Activated naive CD8-positive, alpha-beta T cell (primary cell): ENCODE results near the gene TRIO.

Source experiments
- H3K27ac Mint-ChIP-seq: one replicate; pipeline ENCODE4 v1.8.0; 2021; ENCODE audit warnings: mixed read lengths
- H3K27me3 Mint-ChIP-seq: one replicate; pipeline ENCODE4 v1.8.0; 2021; ENCODE audit warnings: mixed read lengths
- H3K36me3 Mint-ChIP-seq: one replicate; pipeline ENCODE4 v1.8.0; 2021; ENCODE audit warnings: mixed read lengths
- H3K4me1 Mint-ChIP-seq: one replicate; pipeline ENCODE4 v1.8.0; 2021; ENCODE audit warnings: low read depth, mixed read lengths
- H3K4me3 Mint-ChIP-seq: one replicate; pipeline ENCODE4 v1.8.0; 2021; ENCODE audit warnings: mild to moderate bottlenecking, mixed read lengths
- H3K9me3 Mint-ChIP-seq: one replicate; pipeline ENCODE4 v1.8.0; 2021; ENCODE audit warnings: low read depth, mixed read lengths

The TRIO gene

GRCh38 chr5:14341571-14342230 lies 198.6 kb downstream of the TRIO start:
- Mint-ChIP-seq H3K27ac (no peak overlapping the region), H3K27me3 (peaks cover 1% of the 10 kb centered on the region), H3K9me3 (no peaks in the 10 kb centered on the region), H3K4me1 (no peaks in the 10 kb centered on the region), H3K36me3 (no peaks in the 10 kb centered on the region), H3K4me3 (no peak overlapping the region)

- Mint-ChIP-seq H3K4me1 (no peaks in the 10 kb centered on the region), H3K36me3 (no peaks in the 10 kb centered on the region), H3K9me3 (no peaks in the 10 kb centered on the region), H3K4me3 (no peak overlapping the region), H3K27me3 (peaks cover 1% of the 10 kb centered on the region), H3K27ac (no peak overlapping the region)
Measured at GRCh38 chr5:14342306-14342705, 199.2 kb downstream of the TRIO start.

- Mint-ChIP-seq H3K36me3 (no peaks in the 10 kb centered on the region), H3K4me1 (no peaks in the 10 kb centered on the region), H3K27ac (no peak overlapping the region), H3K4me3 (no peak overlapping the region), H3K27me3 (peaks cover 1% of the 10 kb centered on the region), H3K9me3 (no peaks in the 10 kb centered on the region)
Measured at GRCh38 chr5:14343376-14343775, 200.2 kb downstream of the TRIO start.

- no peak overlapping the region for H3K27ac Mint-ChIP-seq
- no peaks in the 10 kb centered on the region for H3K9me3 Mint-ChIP-seq
- H3K4me3 Mint-ChIP-seq, result no peak overlapping the region
- H3K36me3 Mint-ChIP-seq, result no peaks in the 10 kb centered on the region
- H3K4me1 Mint-ChIP-seq, result no peaks in the 10 kb centered on the region
- H3K27me3 Mint-ChIP-seq, result peaks cover 1% of the 10 kb centered on the region
Measured at GRCh38 chr5:14347522-14347921, 204.4 kb downstream of the TRIO start.

- Mint-ChIP-seq H3K4me1 (no peaks in the 10 kb centered on the region), H3K27ac (no peak overlapping the region), H3K36me3 (no peaks in the 10 kb centered on the region), H3K27me3 (peaks cover 1% of the 10 kb centered on the region), H3K9me3 (no peaks in the 10 kb centered on the region), H3K4me3 (no peak overlapping the region)
Measured at GRCh38 chr5:14348142-14348541, 205.0 kb downstream of the TRIO start.

GRCh38 chr5:14349029-14349428 lies 205.9 kb downstream of the TRIO start:
- Mint-ChIP-seq H3K9me3 (no peaks in the 10 kb centered on the region), H3K4me3 (no peak overlapping the region), H3K27ac (no peak overlapping the region), H3K4me1 (no peaks in the 10 kb centered on the region), H3K27me3 (peaks cover 1% of the 10 kb centered on the region), H3K36me3 (no peaks in the 10 kb centered on the region)

- no peak overlapping the region for H3K4me3 Mint-ChIP-seq
- no peak overlapping the region for H3K27ac Mint-ChIP-seq
- H3K36me3 Mint-ChIP-seq, result no peaks in the 10 kb centered on the region
Measured at GRCh38 chr5:14351086-14351661, 208.0 kb downstream of the TRIO start.

GRCh38 chr5:14351845-14352712 lies 208.9 kb downstream of the TRIO start:
- Mint-ChIP-seq H3K27me3 (no peaks in the 10 kb centered on the region), H3K27ac (no peak overlapping the region), H3K9me3 (no peaks in the 10 kb centered on the region), H3K4me1 (no peaks in the 10 kb centered on the region), H3K4me3 (no peak overlapping the region), H3K36me3 (no peaks in the 10 kb centered on the region)

More at GRCh38 chr5:14351086-14351661, 208.0 kb downstream of the TRIO start:
- Mint-ChIP-seq H3K9me3 (no peaks in the 10 kb centered on the region), H3K4me1 (no peaks in the 10 kb centered on the region), H3K27me3 (no peaks in the 10 kb centered on the region)

GRCh38 chr5:14353726-14354474 lies 210.8 kb downstream of the TRIO start:
- H3K27ac Mint-ChIP-seq, result no peak overlapping the region
- no peaks in the 10 kb centered on the region for H3K9me3 Mint-ChIP-seq
- H3K27me3 Mint-ChIP-seq, result no peaks in the 10 kb centered on the region
- no peak overlapping the region for H3K4me3 Mint-ChIP-seq
- no peaks in the 10 kb centered on the region for H3K4me1 Mint-ChIP-seq
- H3K36me3 Mint-ChIP-seq, result no peaks in the 10 kb centered on the region

GRCh38 chr5:14355391-14355790 lies 212.2 kb downstream of the TRIO start:
- Mint-ChIP-seq H3K9me3 (no peaks in the 10 kb centered on the region), H3K4me3 (no peak overlapping the region), H3K4me1 (no peaks in the 10 kb centered on the region), H3K27me3 (no peaks in the 10 kb centered on the region), H3K27ac (no peak overlapping the region), H3K36me3 (no peaks in the 10 kb centered on the region)

- no peaks in the 10 kb centered on the region for H3K36me3 Mint-ChIP-seq
- H3K27ac Mint-ChIP-seq, result no peak overlapping the region
- H3K9me3 Mint-ChIP-seq, result no peaks in the 10 kb centered on the region
- H3K27me3 Mint-ChIP-seq, result no peaks in the 10 kb centered on the region
- H3K4me1 Mint-ChIP-seq, result no peaks in the 10 kb centered on the region
- no peak overlapping the region for H3K4me3 Mint-ChIP-seq
Measured at GRCh38 chr5:14356305-14356704, 213.2 kb downstream of the TRIO start.

- no peaks in the 10 kb centered on the region for H3K36me3 Mint-ChIP-seq
- H3K9me3 Mint-ChIP-seq, result no peaks in the 10 kb centered on the region
- H3K4me3 Mint-ChIP-seq, result no peak overlapping the region
- H3K27ac Mint-ChIP-seq, result no peak overlapping the region
- H3K27me3 Mint-ChIP-seq, result no peaks in the 10 kb centered on the region
- H3K4me1 Mint-ChIP-seq, result no peaks in the 10 kb centered on the region
Measured at GRCh38 chr5:14357441-14357840, 214.3 kb downstream of the TRIO start.

- Mint-ChIP-seq H3K9me3 (no peaks in the 10 kb centered on the region), H3K27ac (no peak overlapping the region), H3K27me3 (no peaks in the 10 kb centered on the region), H3K36me3 (no peaks in the 10 kb centered on the region), H3K4me1 (no peaks in the 10 kb centered on the region), H3K4me3 (no peak overlapping the region)
Measured at GRCh38 chr5:14357851-14358250, 214.7 kb downstream of the TRIO start.

- Mint-ChIP-seq H3K36me3 (no peaks in the 10 kb centered on the region), H3K9me3 (no peaks in the 10 kb centered on the region), H3K4me3 (no peak overlapping the region)
Measured at GRCh38 chr5:14358536-14358935, 215.4 kb downstream of the TRIO start.

More at GRCh38 chr5:14358536-14358935, 215.4 kb downstream of the TRIO start:
- Mint-ChIP-seq H3K4me1 (no peaks in the 10 kb centered on the region), H3K27me3 (no peaks in the 10 kb centered on the region), H3K27ac (no peak overlapping the region)
